GM18909 (cell line): Measurements from ENCODE around the gene INO80C.

Experiments used
- ATAC-seq: cut with Tn5 transposase; IDR thresholded peaks from one replicate; pipeline ENCODE4 v1.9.1; 2021; ENCODE audit warnings: mild to moderate bottlenecking; ENCODE audit not compliant: unreplicated experiment, poor library complexity

The INO80C gene, protein sequence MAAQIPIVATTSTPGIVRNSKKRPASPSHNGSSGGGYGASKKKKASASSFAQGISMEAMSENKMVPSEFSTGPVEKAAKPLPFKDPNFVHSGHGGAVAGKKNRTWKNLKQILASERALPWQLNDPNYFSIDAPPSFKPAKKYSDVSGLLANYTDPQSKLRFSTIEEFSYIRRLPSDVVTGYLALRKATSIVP

DNA sequence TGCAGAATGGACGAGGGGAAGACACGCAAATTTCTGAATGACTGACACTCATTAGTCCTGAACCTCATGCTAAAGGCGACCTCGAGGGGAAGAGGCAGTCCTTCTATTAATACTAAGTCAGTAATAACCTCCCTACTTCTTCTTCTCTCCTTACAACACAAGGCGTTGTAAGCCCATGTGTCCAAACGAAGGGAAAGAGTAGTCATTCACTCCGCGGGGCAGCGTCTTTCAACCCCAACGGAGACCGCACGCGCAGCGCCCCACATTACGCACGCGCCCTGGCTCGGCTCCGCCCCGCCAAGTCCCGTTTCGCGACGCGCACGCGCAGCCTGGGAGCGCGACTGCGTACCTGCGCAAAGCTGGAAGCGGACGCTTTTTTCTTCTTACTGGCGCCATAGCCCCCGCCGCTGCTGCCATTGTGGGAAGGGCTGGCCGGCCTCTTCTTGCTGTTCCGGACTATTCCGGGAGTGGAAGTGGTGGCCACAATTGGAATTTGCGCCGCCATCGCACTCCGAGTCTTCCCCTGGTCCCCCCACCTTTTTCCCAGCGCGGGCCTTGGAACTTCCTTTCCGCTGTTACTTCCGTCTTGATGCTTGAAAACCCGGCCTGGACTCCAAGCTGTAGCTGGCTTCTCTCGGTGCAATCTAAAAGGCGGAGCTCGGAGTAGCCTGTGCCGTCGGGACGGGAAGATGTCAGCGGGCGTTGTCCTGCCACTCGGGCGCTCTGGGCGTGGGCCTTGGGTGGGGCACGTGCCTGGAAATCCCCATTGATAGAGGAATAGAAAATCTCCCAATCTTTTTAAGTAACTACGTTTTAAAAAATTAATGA is at the start of gene INO80C:
TSS of gene INO80C (minus strand) at position 591 of the 828 bp plus-strand sequence. CDS start at position 505, 86 bp downstream.
- ATAC-seq = peak; percentile 95

DNA sequence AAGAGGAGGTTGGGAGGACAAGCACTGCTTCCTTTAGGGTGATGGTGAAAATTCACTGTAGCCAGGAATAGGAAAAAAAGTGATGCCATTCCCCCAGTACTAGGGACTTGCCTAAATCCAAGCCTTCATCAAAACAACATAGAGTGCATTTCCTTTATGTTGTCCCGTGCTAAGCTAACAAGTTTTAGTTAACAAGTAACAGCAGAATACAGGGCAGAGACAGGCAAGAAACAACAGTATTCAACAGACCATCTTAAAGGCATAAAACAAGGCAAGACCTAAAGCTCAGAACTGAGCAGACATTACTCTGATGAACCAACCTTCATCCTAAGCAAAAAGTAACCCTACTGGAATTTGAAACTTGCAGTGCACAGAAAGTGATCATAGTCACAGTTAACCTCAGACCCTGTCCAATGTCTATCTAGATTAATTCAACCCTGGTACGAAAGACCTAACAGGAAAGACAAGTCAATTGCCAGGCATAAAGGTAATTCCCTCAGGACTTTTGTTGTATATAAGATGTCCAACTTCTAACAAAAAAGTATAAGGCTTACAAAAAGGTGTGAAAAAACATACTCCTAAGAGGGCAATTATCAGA is 49.3 kb upstream of the INO80C start:
- peak; percentile 71 for ATAC-seq

GRCh38 chr18:35542356-35542755 is 44.6 kb upstream of the INO80C start:
- ATAC-seq = no peak

GRCh38 chr18:35535297-35535696 is 37.5 kb upstream of the INO80C start:
- ATAC-seq = no peak

DNA sequence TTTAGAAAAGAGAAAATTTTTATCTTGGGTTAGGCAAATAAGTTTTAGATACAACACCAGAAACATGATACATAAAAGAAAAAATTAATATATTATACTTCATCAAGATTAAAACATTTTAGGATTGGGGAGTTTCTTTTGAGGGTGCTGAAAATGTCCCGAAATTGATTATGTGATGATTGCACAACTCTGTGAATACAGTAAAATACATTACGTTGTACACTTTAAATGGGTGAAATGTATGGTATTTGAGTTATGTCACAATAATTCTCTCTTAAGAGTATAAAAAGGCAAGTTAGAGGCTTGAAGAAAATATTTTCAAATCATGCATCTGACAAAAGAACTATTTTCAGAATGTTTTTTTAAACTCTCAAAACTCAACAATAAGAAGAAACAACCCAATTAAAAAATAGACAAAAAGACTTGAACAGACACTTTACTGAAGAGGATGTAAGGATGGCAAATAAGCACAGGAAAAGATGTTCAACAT is 36.2 kb upstream of the INO80C start:
- no peak for ATAC-seq

DNA sequence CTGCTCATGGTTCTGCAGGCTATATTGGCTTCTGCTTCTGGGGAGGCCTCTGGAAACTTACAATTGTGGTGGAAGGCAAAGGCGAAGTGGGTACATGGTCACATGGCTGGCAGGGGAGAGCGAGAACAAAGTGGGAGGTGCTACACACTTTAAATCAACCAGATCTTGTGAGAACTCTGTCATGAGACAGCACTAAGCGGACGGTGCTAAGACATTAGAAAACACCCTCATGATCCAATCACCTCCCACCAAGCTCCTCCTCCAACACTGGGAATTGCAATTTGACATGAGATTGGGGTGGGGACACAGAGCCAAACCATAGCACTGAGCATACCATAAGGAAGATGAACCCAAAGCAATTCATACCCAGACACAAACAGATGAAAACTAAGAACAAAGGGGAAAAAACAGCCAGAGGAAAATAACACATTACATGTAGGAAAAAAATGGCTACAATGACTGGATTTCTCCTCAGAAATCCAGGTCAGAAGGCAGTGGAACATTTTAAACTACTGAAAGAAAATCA is 31.1 kb upstream of the INO80C start:
- no peak for ATAC-seq

GRCh38 chr18:35526495-35527059 is 28.8 kb upstream of the INO80C start:
- no peak for ATAC-seq

DNA sequence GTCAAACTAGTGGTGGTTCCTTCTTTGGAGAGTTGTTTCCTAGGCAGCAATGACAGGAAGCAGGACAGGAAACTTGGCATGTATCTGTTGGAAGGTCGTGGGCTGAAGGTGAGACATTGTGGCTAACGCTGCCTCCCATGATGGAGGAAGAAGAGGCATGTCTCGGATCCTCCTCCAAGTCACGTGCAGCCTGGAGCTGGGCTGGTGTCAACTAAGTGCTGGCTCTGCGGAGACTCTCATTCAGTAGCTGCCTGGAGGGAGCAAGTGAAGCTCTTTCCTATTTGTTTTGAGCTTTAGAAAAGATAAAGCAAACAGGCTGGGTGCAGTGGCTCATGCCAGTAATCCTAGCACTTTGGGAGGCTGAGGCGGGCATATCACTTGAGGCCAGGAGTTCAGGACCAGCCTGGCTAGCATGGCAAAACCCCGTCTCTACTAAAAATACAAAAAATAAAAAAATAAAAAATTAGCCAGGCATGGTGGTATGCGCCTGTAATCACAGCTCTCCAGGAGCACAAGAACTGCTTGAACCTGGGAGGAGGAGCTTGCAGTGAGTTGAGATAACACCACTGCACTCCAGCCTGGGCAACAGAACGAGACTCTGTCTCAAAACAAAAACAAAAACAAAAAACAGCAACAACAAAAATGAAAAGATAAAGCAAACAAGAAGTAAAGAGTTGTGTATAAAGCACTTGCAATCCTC is 28.2 kb upstream of the INO80C start:
- ATAC-seq = no peak

GRCh38 chr18:35524226-35524625 is 26.5 kb upstream of the INO80C start:
- ATAC-seq = no peak

DNA sequence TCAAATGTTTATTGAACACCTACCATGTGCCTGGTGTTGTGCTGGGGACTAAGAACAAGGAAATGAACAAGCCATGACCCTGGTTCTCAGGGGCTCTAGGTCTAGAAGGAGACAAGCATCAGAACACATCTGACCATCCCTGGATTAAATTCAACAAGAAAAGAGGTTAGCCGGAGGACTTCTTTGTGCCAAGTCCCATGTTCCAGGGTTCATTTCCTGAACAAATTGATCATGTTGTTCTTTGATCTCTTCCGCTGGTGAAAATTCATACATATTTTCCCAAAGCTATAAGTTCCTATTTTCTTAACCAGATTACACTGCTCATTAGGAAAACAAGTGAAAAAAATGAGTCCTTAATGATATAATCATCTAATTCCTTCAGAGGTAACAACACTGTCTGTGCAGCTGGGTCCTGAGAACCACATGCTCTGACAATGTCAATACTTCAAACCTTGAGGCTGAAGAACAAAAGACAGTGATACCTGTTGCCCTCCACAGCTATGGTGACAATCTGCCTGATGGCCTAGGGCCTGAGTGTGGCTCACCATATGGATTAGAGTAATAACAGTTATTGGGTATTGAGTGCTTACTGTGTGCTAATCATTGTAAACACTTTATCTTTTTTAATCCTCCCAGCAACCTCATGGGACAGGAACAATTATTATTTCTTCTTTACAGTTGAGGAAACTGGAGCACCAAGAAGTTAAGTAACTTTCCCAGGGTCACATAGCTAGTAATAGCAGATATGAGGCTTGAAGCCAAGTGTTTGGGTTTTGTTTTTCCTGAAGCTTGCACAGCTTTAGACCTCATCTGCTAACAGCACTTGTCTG is 24.6 kb upstream of the INO80C start:
- ATAC-seq = no peak

DNA sequence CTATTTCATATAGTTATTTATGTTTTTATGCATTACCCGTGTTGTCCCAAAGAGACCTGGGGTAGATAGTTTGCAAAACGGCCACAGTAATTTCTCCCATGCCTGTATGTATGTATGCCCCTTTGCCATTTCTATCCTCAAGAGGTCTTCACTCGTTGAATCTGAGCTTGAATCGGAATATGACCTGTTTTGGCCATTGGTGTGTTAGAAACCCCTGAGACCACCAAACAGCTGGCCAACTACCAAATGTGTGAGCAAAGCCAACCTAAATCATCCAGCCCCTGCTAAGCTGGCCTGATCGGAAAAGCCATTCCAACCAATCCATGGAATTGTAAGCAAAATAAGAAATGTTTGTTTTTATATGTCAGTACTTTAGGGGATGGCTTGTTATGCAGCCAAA is 23.4 kb upstream of the INO80C start:
- no peak for ATAC-seq

GRCh38 chr18:35519148-35519899 is 21.6 kb upstream of the INO80C start:
- no peak for ATAC-seq

DNA sequence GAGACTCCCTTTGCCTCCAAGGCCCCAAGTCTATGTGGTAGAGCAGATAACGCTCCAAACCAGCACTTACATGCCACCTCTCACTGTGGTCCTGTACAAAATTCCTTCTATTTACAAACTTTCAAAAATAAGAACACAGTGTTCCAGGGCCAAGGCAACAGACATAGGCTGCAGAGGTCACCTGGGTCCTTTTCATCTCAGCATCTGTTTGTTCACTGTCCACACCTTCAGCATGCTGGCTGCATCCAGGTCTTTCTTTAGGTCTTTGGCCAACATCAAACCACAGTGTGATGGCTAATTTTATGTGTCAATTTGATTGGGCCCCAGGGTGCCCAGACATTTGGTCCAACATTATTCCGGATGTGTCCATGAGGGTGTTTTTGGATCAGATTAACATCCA is 20.0 kb upstream of the INO80C start:
- no peak for ATAC-seq

DNA sequence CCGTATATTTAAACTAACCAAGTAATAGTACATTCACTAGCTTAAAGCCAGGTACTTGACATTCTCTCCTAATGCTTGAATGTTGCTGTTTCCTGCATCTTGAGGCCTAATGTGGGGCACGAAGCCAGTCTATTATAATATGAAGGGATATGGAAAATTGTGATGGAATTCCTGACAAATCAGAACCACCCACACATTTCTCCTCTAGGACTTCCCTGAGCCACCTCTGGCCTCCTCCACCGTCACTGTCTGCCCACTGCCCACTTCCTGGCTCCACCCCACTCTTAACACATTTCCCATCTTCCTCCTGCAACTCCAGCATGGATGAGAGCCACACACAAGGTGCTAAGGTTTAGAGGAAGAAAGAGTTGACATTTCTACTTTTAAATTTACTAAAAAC is 19.0 kb upstream of the INO80C start:
- ATAC-seq = no peak

GRCh38 chr18:35516351-35516750 is 18.6 kb upstream of the INO80C start:
- no peak for ATAC-seq

DNA sequence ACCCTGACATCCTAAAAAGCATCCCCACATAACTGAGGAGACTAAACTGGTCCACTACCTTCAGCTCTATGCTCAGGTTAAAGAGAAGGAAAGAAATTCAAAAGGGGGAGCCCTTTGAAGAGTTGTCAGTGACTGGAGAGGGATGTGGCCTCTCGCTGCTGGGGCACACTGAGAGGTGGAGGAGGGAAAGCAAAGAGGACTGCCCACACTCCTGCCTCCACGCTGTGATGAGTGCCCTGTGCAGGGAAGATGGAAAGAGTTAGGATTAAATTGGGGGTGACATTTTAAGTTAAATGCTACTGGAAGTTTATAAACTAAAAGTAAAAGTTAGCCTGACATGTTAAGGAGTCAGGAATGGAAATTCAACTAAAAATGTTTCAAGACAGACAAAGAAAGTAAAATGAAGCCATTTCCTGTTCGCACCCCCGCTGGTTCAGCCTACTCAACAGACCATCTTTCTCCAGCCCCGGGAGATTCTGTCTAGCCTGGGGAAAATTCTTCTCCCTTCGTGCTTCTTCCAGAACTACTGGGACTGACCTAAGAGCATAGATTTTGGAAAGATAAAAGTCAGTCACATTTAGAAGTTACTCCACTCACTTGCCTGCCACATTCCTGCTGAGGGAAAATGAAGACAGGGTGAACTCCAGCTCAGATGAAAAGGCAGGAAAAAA is 17.8 kb upstream of the INO80C start:
- ATAC-seq = no peak

- ATAC-seq = no peak
These were observed 17.1 kb upstream of the INO80C start for GRCh38 chr18:35514752-35515459.
